Suprapubic skin (tissue), 3 donors: ENCODE results near the gene PRKCE.

Experiments
- POLR2A ChIP-seq, 2 donors: fragments of 450-650 bp; IDR thresholded peaks; one replicate each; pipeline ENCODE4 v1.6.1; 2017; ENCODE audit warnings: antibody characterized with exemption in 2 of 2, mild to moderate bottlenecking in 2 of 2, moderate library complexity in 2 of 2
- TF ChIP-seq, protein P1 (sequence below), 2 donors: fragments of 200-600 bp in 1 of 2; fragments of 450-650 bp in 1 of 2; sonication (generic) in 1 of 2; IDR thresholded peaks; one replicate each; pipeline ENCODE4 v1.5.1; 2016 to 2019; ENCODE audit warnings: antibody characterized with exemption in 2 of 2, mild to moderate bottlenecking in 1 of 2, moderate library complexity in 1 of 2

- TF ChIP-seq, protein P1, sequence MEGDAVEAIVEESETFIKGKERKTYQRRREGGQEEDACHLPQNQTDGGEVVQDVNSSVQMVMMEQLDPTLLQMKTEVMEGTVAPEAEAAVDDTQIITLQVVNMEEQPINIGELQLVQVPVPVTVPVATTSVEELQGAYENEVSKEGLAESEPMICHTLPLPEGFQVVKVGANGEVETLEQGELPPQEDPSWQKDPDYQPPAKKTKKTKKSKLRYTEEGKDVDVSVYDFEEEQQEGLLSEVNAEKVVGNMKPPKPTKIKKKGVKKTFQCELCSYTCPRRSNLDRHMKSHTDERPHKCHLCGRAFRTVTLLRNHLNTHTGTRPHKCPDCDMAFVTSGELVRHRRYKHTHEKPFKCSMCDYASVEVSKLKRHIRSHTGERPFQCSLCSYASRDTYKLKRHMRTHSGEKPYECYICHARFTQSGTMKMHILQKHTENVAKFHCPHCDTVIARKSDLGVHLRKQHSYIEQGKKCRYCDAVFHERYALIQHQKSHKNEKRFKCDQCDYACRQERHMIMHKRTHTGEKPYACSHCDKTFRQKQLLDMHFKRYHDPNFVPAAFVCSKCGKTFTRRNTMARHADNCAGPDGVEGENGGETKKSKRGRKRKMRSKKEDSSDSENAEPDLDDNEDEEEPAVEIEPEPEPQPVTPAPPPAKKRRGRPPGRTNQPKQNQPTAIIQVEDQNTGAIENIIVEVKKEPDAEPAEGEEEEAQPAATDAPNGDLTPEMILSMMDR (IDR thresholded peaks at IDR 0.05): no peak
- TF ChIP-seq POLR2A (IDR thresholded peaks at IDR 0.05): no peak
Measured at GRCh38 chr2:45994060-45994459, 342.6 kb downstream of the PRKCE start.
